OCI-LY3 (cell line): ENCODE data around the gene NEDD4.

Source experiments
- H2AFZ ChIP-seq: fragments of 200-600, 300-600 bp; shearing (Covaris generic); 2 replicates; pipeline ENCODE4 v1.6.0; 2014; ENCODE audit warnings: antibody characterized with exemption, low read depth, low read length
- H3K27ac ChIP-seq: fragments of 200-600, 300-600 bp; sonication (generic); 2 replicates; pipeline ENCODE4 v1.5.1; 2014; ENCODE audit warnings: mild to moderate bottlenecking, low read length, moderate library complexity, mixed read lengths
- H3K27me3 ChIP-seq: fragments of 200-600, 300-600 bp; sonication (generic); 2 replicates; pipeline ENCODE4 v1.6.1; 2014; ENCODE audit warnings: low read depth, low read length, mixed read lengths
- H3K36me3 ChIP-seq: fragments of 200-600, 300-600 bp; sonication (generic); replicated peaks from 2 replicates; pipeline ENCODE3; 2014; ENCODE audit warnings: low read depth, low read length, mixed read lengths
- H3K4me1 ChIP-seq: fragments of 300-600, 200-600 bp; sonication (generic); 2 replicates; pipeline ENCODE4 v1.6.1; 2014; ENCODE audit warnings: low read length, mixed read lengths
- H3K4me2 ChIP-seq: fragments of 200-600, 300-600 bp; sonication (generic); 2 replicates; pipeline ENCODE4 v1.6.1; 2014; ENCODE audit warnings: low read length, mixed read lengths
- H3K4me3 ChIP-seq: fragments of 300-600, 200-600 bp; sonication (generic); 2 replicates; pipeline ENCODE4 v1.5.1; 2014; ENCODE audit warnings: antibody characterized with exemption, mild to moderate bottlenecking, low read length, moderate library complexity
- H3K79me2 ChIP-seq: fragments of 300-600, 200-600 bp; shearing (Covaris generic); 2 replicates; pipeline ENCODE4 v1.6.1; 2014; ENCODE audit warnings: mild to moderate bottlenecking, low read length, mixed read lengths
- H3K9ac ChIP-seq: fragments of 300-600, 200-600 bp; shearing (Covaris generic); 2 replicates; pipeline ENCODE4 v1.6.0; 2014; ENCODE audit warnings: mild to moderate bottlenecking, low read length, moderate library complexity
- H3K9me3 ChIP-seq: fragments of 200-600, 300-600 bp; shearing (Covaris generic); 2 replicates; pipeline ENCODE4 v1.6.1; 2014; ENCODE audit warnings: low read length, mixed read lengths; ENCODE audit not compliant: insufficient read depth
- H4K20me1 ChIP-seq: fragments of 200-600, 300-600 bp; sonication (generic); 2 replicates; pipeline ENCODE4 v1.6.1; 2016; ENCODE audit warnings: low read length, mixed read lengths; ENCODE audit not compliant: insufficient read depth
- CTCF ChIP-seq: fragments of 200-600, 300-600 bp; sonication (generic); IDR thresholded peaks from 2 replicates; pipeline ENCODE4 v1.5.1; 2014; ENCODE audit warnings: antibody characterized with exemption, low read length, low read depth
- EZH2phosphoT487 ChIP-seq: fragments of 200-600 bp; shearing (Covaris generic); IDR thresholded peaks from 2 replicates; pipeline ENCODE4 v1.6.1; 2018; ENCODE audit warnings: antibody characterized with exemption, mixed run types, low read depth

Gene NEDD4

GRCh38 chr15:55977231-55977630, 16.2 kb downstream of the NEDD4 start:
- H3K4me2 ChIP-seq = no peak overlapping the region
- TF ChIP-seq CTCF (no peak), EZH2phosphoT487 (no peak)

GRCh38 chr15:55970286-55970685, 23.1 kb downstream of the NEDD4 start:
- no peaks in the 10 kb centered on the region for H3K4me1 ChIP-seq
- H3K79me2 ChIP-seq = no peaks in the 10 kb centered on the region
- no peak overlapping the region for H3K4me2 ChIP-seq
- no peak overlapping the region for H3K27ac ChIP-seq
- no peak overlapping the region for H2AFZ ChIP-seq
- H3K9ac ChIP-seq = no peak overlapping the region
- H3K36me3 ChIP-seq = no peaks in the 10 kb centered on the region
- no peak overlapping the region for H3K4me3 ChIP-seq
- TF ChIP-seq CTCF (no peak), EZH2phosphoT487 (no peak)
- no peaks in the 10 kb centered on the region for H4K20me1 ChIP-seq
- H3K9me3 ChIP-seq = no peaks in the 10 kb centered on the region
- H3K27me3 ChIP-seq = no peaks in the 10 kb centered on the region

More at GRCh38 chr15:55977231-55977630, 16.2 kb downstream of the NEDD4 start:
- H3K79me2 ChIP-seq = no peaks in the 10 kb centered on the region
- no peaks in the 10 kb centered on the region for H3K36me3 ChIP-seq
- H3K9me3 ChIP-seq = no peaks in the 10 kb centered on the region
- H3K9ac ChIP-seq = no peak overlapping the region
- H3K4me1 ChIP-seq = no peaks in the 10 kb centered on the region
- H3K4me3 ChIP-seq = no peak overlapping the region
- H3K27me3 ChIP-seq = no peaks in the 10 kb centered on the region
- no peak overlapping the region for H2AFZ ChIP-seq
- no peaks in the 10 kb centered on the region for H4K20me1 ChIP-seq
- no peak overlapping the region for H3K27ac ChIP-seq

GRCh38 chr15:55969582-55969981, 23.8 kb downstream of the NEDD4 start:
- H3K4me1 ChIP-seq = no peaks in the 10 kb centered on the region
- no peaks in the 10 kb centered on the region for H3K36me3 ChIP-seq
- H3K4me3 ChIP-seq = no peak overlapping the region
- no peaks in the 10 kb centered on the region for H3K79me2 ChIP-seq
- H3K27me3 ChIP-seq = no peaks in the 10 kb centered on the region
- H3K4me2 ChIP-seq = no peak overlapping the region
- no peaks in the 10 kb centered on the region for H4K20me1 ChIP-seq
- H3K9ac ChIP-seq = no peak overlapping the region
- no peak overlapping the region for H2AFZ ChIP-seq
- TF ChIP-seq CTCF (no peak), EZH2phosphoT487 (no peak)
- no peaks in the 10 kb centered on the region for H3K9me3 ChIP-seq
- H3K27ac ChIP-seq = no peak overlapping the region

- no peaks in the 10 kb centered on the region for H3K36me3 ChIP-seq
- H3K4me1 ChIP-seq = no peaks in the 10 kb centered on the region
- H3K9me3 ChIP-seq = no peaks in the 10 kb centered on the region
- H3K9ac ChIP-seq = no peak overlapping the region
- TF ChIP-seq EZH2phosphoT487 = no peak
- no peak for TF ChIP-seq CTCF
- H3K27me3 ChIP-seq = no peaks in the 10 kb centered on the region
- no peak overlapping the region for H3K4me2 ChIP-seq
- no peaks in the 10 kb centered on the region for H4K20me1 ChIP-seq
- no peak overlapping the region for H3K27ac ChIP-seq
- H3K79me2 ChIP-seq = no peaks in the 10 kb centered on the region
- no peak overlapping the region for H3K4me3 ChIP-seq
- no peak overlapping the region for H2AFZ ChIP-seq
Observed at GRCh38 chr15:55968923-55969322, 24.5 kb downstream of the NEDD4 start.
